Breast epithelium (tissue), 4 donors: ENCODE measurements around the gene PPP2R3B. TPM values are rescaled to one million over a fixed set of nuclear protein-coding genes. Genes with fewer than 3 reads are reported as not detected.
"Not testable (repeated sequence)": the region's sequence is repeated elsewhere in the genome, so short reads cannot be mapped to it uniquely, and the experiment has no call there.

Source experiments
- DNase-seq, 2 donors: peaks; one replicate each; pipeline ENCODE4 v3.0.0-alpha.2; 2019; ENCODE audit warnings: low spot score in 2 of 2
- H3K27ac ChIP-seq, 2 donors: fragments of 200-600 bp; sonication (generic) in 1 of 2; one replicate each; pipeline ENCODE4 v1.5.1; 2016 to 2019; ENCODE audit warnings: mild to moderate bottlenecking in 1 of 2
- H3K27me3 ChIP-seq, 2 donors: fragments of 200-600 bp; sonication (generic) in 1 of 2; one replicate each; pipeline versions ENCODE4 v1.5.1 to v1.6.0; 2017 to 2019; ENCODE audit warnings: control low read depth in 1 of 2, mild to moderate bottlenecking in 1 of 2
- H3K36me3 ChIP-seq: fragments of 200-600 bp; one replicate; pipeline ENCODE4 v1.5.1; 2019
- H3K4me1 ChIP-seq, 2 donors: fragments of 200-600 bp; sonication (generic); one replicate each; pipeline ENCODE4 v1.5.1; 2016 to 2019; ENCODE audit warnings: control low read depth in 1 of 2
- H3K4me3 ChIP-seq, 3 donors: fragments of 200-600 bp; sonication (generic); 1 replicate in 2 of 3; 2 replicates in 1 of 3; pipeline ENCODE4 v1.5.1; 2016 to 2019; ENCODE audit warnings: mild to moderate bottlenecking in 3 of 3, moderate library complexity in 2 of 3
- H3K9me3 ChIP-seq, 2 donors: fragments of 200-600 bp; sonication (generic) in 1 of 2; one replicate each; pipeline ENCODE4 v1.5.1; 2016 to 2019; ENCODE audit warnings: control low read depth in 1 of 2
- CTCF ChIP-seq, 3 donors: fragments of 450-650 bp; IDR thresholded peaks; one replicate each; pipeline ENCODE4 v1.5.1; 2016 to 2017; ENCODE audit warnings: antibody characterized with exemption in 3 of 3, mild to moderate bottlenecking in 3 of 3, moderate library complexity in 3 of 3
- POLR2A ChIP-seq: fragments of 450-650 bp; IDR thresholded peaks from one replicate; pipeline ENCODE4 v1.6.1; 2016; ENCODE audit warnings: antibody characterized with exemption, mild to moderate bottlenecking, moderate library complexity
- POLR2AphosphoS5 ChIP-seq, 3 donors: sonication (generic); formaldehyde crosslinking; IDR thresholded peaks; one replicate each; pipeline ENCODE4 v1.6.1; 2017; ENCODE audit warnings: antibody characterized with exemption in 3 of 3
- intact Hi-C: fragments of 100-400 bp; cut with DNase I; formaldehyde crosslinking; loops from one replicate; pipeline ENCODE4 v1.15.1; 2023; ENCODE audit warnings: low total_unique reads
- total RNA-seq, 3 donors: library from RNA; depleted of rRNA; stranded (reverse); fragments of >200 nt; gene quantifications; one replicate each; pipeline ENCODE4 v1.1.0, GENCODE V29; 2016

PPP2R3B gene
- 10 to 100 TPM; 10.4 to 23.3 (median 23.1) TPM for total RNA-seq

- no peaks in the 10 kb centered on the region for H3K27me3 ChIP-seq
- intact Hi-C loops, result no loop called here
- TF ChIP-seq POLR2A (no peak), CTCF (IDR thresholded peaks at IDR 0.05) (peak in 2 of 3 donors; percentile 19 to 21), POLR2AphosphoS5 (IDR thresholded peaks at IDR 0.05) (peak; percentile 91 to 98 (median 92))
- DNase-seq, result peak; percentile 96 to 99
- H3K4me1 ChIP-seq, result no peaks in the 10 kb centered on the region
- peak within 1 kb of the TSS; percentile 83 to 86 (median 84) for H3K4me3 ChIP-seq
- no peaks in the 10 kb centered on the region for H3K9me3 ChIP-seq
- H3K27ac ChIP-seq, result peak within 1 kb of the TSS; percentile 97 to 98
- no peaks in the 10 kb centered on the region for H3K36me3 ChIP-seq
Measured at GRCh38 chrX:386768-387575, at the start of gene PPP2R3B. Gene PPP2R3B (minus strand): TSS chrX:386907. CDS start chrX:386691, 216 bp downstream.

GRCh38 chrX:435536-436122 is 48.9 kb upstream of the PPP2R3B start:
- TF ChIP-seq POLR2AphosphoS5 (IDR thresholded peaks at IDR 0.05), result no peak
- no peak for TF ChIP-seq POLR2A
- TF ChIP-seq CTCF (IDR thresholded peaks at IDR 0.05), result no peak
- H3K36me3 ChIP-seq, result no peaks in the 10 kb centered on the region
- H3K27me3 ChIP-seq, result peaks cover 0 to 18% of the 10 kb centered on the region in 2 donors
- DNase-seq, result peak in 1 of 2 donors; percentile 19
- H3K9me3 ChIP-seq, result peaks cover 0 to under 1% of the 10 kb centered on the region in 2 donors
- intact Hi-C loops, result no loop called here
- no peak overlapping the region for H3K4me3 ChIP-seq
- no peaks in the 10 kb centered on the region for H3K4me1 ChIP-seq
- no peak overlapping the region for H3K27ac ChIP-seq

- TF ChIP-seq POLR2AphosphoS5 (IDR thresholded peaks at IDR 0.05), result no peak
- TF ChIP-seq POLR2A, result no peak
- DNase-seq, result peak in 1 of 2 donors; percentile 43
Measured at GRCh38 chrX:434946-435345, 48.2 kb upstream of the PPP2R3B start.

GRCh38 chrX:433771-434170 is 47.1 kb upstream of the PPP2R3B start:
- no peak for TF ChIP-seq CTCF (IDR thresholded peaks at IDR 0.05)
- no peak for TF ChIP-seq POLR2AphosphoS5 (IDR thresholded peaks at IDR 0.05)
- no peak for TF ChIP-seq POLR2A
- peaks cover 0 to 3% of the 10 kb centered on the region in 2 donors for H3K9me3 ChIP-seq
- no peak overlapping the region for H3K27ac ChIP-seq
- intact Hi-C loops, result no loop called here
- DNase-seq, result peak in 1 of 2 donors; percentile 40
- H3K36me3 ChIP-seq, result no peaks in the 10 kb centered on the region
- no peak overlapping the region for H3K4me3 ChIP-seq
- peaks cover 0 to 23% of the 10 kb centered on the region in 2 donors for H3K27me3 ChIP-seq
- H3K4me1 ChIP-seq, result no peaks in the 10 kb centered on the region

More at GRCh38 chrX:434946-435345, 48.2 kb upstream of the PPP2R3B start:
- Histone ChIP-seq H3K4me3 (no peak overlapping the region), H3K9me3 (peaks cover 0 to 3% of the 10 kb centered on the region in 2 donors), H3K4me1 (no peaks in the 10 kb centered on the region), H3K36me3 (no peaks in the 10 kb centered on the region), H3K27ac (no peak overlapping the region), H3K27me3 (peaks cover 0 to 23% of the 10 kb centered on the region in 2 donors)
- intact Hi-C loops, result no loop called here

- H3K4me3 ChIP-seq, H3K36me3 ChIP-seq, intact Hi-C loops, H3K27ac ChIP-seq, H3K4me1 ChIP-seq, H3K9me3 ChIP-seq: not testable (repeated sequence)
- peak in 1 of 2 donors; percentile 41 for DNase-seq
- peaks cover 0 to 25% of the 10 kb centered on the region in 2 donors for H3K27me3 ChIP-seq
Measured at GRCh38 chrX:432666-433065, 46.0 kb upstream of the PPP2R3B start.

- no peak for DNase-seq
- no peak for TF ChIP-seq CTCF (IDR thresholded peaks at IDR 0.05)
- no peak for TF ChIP-seq POLR2A
- no peak for TF ChIP-seq POLR2AphosphoS5 (IDR thresholded peaks at IDR 0.05)
- H3K36me3 ChIP-seq, result no peaks in the 10 kb centered on the region
- intact Hi-C loops, result no loop called here
- H3K4me1 ChIP-seq, result no peaks in the 10 kb centered on the region
- H3K9me3 ChIP-seq, result peaks cover 0 to 3% of the 10 kb centered on the region in 2 donors
- no peak overlapping the region for H3K27ac ChIP-seq
- peaks cover 0 to 26% of the 10 kb centered on the region in 2 donors for H3K27me3 ChIP-seq
- H3K4me3 ChIP-seq, result no peak overlapping the region
Measured at GRCh38 chrX:431492-432111, 44.9 kb upstream of the PPP2R3B start.
